Hepatocyte (in vitro differentiated cells): ENCODE results near the gene ARHGAP45.

ENCODE experiments used
- EZH2 ChIP-seq: fragments of 200-600 bp; sonication (generic); IDR thresholded peaks from 2 replicates; pipeline ENCODE4 v1.6.1; 2016; ENCODE audit warnings: antibody characterized with exemption, mild to moderate bottlenecking, borderline replicate concordance
- TF ChIP-seq, protein P1 (sequence below): fragments of 200-600 bp; sonication (generic); IDR thresholded peaks from 2 replicates; pipeline ENCODE4 v1.5.1; 2016; ENCODE audit warnings: antibody characterized with exemption, mild to moderate bottlenecking; ENCODE audit not compliant: poor library complexity

DNA sequence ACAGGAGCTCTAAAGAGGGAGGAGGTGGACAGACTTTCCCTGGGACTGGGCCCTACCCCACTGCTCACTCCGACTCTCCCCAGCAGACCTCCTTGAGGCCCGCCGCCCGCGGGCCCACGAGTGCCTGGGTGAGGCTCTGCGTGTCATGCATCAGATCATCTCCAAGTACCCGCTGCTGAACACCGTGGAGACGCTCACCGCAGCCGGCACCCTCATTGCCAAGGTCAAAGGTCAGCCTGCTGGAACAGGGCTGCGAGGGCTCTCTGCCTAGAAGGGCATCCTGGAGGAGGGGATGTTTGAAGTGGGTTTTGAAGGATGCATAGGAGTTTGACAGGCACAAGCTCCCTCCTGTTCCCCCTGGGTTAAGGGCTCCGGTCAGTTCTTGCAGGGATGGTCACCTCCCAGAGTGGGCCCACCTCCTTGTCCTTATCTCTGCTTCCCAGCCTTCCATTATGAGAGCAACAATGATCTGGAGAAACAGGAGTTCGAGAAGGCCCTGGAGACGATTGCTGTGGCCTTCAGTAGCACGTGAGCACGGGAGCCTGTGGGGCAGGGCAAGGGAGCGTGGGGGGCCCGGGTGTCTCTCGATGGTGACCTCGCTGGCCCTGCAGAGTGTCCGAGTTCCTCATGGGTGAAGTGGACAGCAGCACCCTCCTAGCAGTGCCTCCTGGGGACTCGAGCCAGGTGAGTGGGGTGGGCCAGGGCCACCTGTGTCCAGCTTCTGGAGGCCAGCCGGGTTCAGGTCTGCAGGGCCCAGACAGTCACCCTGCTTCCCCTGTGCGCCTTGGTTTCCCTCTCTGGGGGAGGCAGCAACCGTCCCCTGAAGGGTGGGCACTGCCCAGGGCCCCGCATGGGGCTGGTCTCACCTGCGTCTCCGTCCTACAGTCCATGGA, 6.3 kb downstream of the ARHGAP45 start:
- TF ChIP-seq, protein P1, sequence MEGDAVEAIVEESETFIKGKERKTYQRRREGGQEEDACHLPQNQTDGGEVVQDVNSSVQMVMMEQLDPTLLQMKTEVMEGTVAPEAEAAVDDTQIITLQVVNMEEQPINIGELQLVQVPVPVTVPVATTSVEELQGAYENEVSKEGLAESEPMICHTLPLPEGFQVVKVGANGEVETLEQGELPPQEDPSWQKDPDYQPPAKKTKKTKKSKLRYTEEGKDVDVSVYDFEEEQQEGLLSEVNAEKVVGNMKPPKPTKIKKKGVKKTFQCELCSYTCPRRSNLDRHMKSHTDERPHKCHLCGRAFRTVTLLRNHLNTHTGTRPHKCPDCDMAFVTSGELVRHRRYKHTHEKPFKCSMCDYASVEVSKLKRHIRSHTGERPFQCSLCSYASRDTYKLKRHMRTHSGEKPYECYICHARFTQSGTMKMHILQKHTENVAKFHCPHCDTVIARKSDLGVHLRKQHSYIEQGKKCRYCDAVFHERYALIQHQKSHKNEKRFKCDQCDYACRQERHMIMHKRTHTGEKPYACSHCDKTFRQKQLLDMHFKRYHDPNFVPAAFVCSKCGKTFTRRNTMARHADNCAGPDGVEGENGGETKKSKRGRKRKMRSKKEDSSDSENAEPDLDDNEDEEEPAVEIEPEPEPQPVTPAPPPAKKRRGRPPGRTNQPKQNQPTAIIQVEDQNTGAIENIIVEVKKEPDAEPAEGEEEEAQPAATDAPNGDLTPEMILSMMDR: no peak
- TF ChIP-seq EZH2: no peak
